ENCODE results near the gene CUL4A.

DNA sequence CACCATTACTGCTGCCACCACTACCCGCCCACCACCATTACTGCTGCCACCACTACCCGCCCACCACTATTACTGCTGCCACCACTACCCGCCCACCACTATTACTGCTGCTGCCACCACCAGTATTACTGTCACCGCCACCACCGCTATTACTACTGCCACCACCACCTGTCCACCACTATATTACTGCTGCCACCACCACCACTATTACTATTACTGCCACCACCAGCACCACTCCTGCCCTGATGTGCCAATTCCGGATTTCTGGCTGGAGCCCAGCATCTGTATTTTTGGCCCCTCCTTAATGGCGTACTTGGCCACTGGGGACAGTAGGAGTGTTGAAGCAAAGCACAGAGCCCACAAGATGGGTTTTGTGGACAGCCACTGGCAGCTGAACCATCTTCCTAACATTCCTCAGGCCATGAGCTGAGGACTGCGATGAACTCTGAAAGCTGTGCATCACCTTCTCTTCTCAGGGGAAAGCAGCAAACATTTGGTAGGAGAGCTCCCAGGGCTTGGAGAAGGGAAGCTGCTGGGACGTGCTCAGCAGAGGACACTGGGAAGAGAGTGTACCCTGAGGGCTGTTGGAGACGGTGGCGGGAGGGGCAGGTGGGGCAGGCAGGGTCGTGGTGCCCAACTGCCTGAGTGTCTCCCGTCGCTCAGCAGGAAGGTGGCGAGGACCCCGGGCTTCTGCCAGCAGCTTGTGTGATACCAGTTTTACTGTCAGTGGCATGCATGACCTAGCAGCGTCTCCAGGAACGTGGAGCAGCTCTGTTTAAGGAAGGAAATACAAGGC, 23.0 kb downstream of the CUL4A start:
- TF ChIP-seq, protein P1, sequence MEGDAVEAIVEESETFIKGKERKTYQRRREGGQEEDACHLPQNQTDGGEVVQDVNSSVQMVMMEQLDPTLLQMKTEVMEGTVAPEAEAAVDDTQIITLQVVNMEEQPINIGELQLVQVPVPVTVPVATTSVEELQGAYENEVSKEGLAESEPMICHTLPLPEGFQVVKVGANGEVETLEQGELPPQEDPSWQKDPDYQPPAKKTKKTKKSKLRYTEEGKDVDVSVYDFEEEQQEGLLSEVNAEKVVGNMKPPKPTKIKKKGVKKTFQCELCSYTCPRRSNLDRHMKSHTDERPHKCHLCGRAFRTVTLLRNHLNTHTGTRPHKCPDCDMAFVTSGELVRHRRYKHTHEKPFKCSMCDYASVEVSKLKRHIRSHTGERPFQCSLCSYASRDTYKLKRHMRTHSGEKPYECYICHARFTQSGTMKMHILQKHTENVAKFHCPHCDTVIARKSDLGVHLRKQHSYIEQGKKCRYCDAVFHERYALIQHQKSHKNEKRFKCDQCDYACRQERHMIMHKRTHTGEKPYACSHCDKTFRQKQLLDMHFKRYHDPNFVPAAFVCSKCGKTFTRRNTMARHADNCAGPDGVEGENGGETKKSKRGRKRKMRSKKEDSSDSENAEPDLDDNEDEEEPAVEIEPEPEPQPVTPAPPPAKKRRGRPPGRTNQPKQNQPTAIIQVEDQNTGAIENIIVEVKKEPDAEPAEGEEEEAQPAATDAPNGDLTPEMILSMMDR (IDR thresholded peaks at IDR 0.05), result no peak
- TF ChIP-seq POLR2A (IDR thresholded peaks at IDR 0.05) (no peak), POLR2AphosphoS5 (IDR thresholded peaks at IDR 0.05) (no peak)
